H9 (cell line): ENCODE data around the gene ZC3H15. TPM values are rescaled to one million over a fixed set of nuclear protein-coding genes. Genes with fewer than 3 reads are reported as not detected.
A peak's percentile ranks its signal among the peaks of the same experiment; 100 is the strongest.

Source experiments
- DNase-seq: peaks from one replicate; pipeline ENCODE4 v3.0.0-alpha.2; 2017
- H2AFZ ChIP-seq: one replicate; pipeline ENCODE4 v1.6.1; 2013; ENCODE audit warnings: mild to moderate bottlenecking, low read length, control low read depth, moderate library complexity
- H2AK5ac ChIP-seq: 2 replicates; pipeline ENCODE4 v1.6.1; 2013; ENCODE audit warnings: low read length, control low read depth, mixed read lengths; ENCODE audit not compliant: insufficient read length
- H2BK120ac ChIP-seq: one replicate; pipeline ENCODE4 v1.6.1; 2013; ENCODE audit warnings: low read depth, mild to moderate bottlenecking, low read length, control low read depth, inconsistent platforms; ENCODE audit not compliant: poor library complexity, severe bottlenecking
- H2BK12ac ChIP-seq: 2 replicates; pipeline ENCODE4 v1.6.1; 2013; ENCODE audit warnings: low read length, control low read depth, mixed read lengths, low read depth; ENCODE audit not compliant: insufficient read length
- H2BK15ac ChIP-seq: 2 replicates; pipeline ENCODE4 v1.6.1; 2013; ENCODE audit warnings: low read depth, low read length, control low read depth
- H2BK20ac ChIP-seq: one replicate; pipeline ENCODE4 v1.6.1; 2013; ENCODE audit warnings: low read depth, mild to moderate bottlenecking, low read length, control low read depth, inconsistent platforms; ENCODE audit not compliant: poor library complexity, severe bottlenecking
- H2BK5ac ChIP-seq: 2 replicates; pipeline ENCODE4 v1.6.1; 2013; ENCODE audit warnings: low read length, control low read depth, mixed read lengths; ENCODE audit not compliant: insufficient read length
- H3K14ac ChIP-seq: 2 replicates; pipeline ENCODE4 v1.6.1; 2013; ENCODE audit warnings: low read length, control low read depth; ENCODE audit not compliant: insufficient read depth
- H3K18ac ChIP-seq: 2 replicates; pipeline ENCODE4 v1.6.1; 2013; ENCODE audit warnings: low read depth, mild to moderate bottlenecking, mixed read lengths, low read length, control low read depth; ENCODE audit not compliant: insufficient read length
- H3K23ac ChIP-seq: 2 replicates; pipeline ENCODE4 v1.6.1; 2013; ENCODE audit warnings: low read length, control low read depth, mixed read lengths, low read depth; ENCODE audit not compliant: insufficient read length
- H3K23me2 ChIP-seq: 2 replicates; pipeline ENCODE4 v1.6.1; 2013; ENCODE audit warnings: low read depth, mild to moderate bottlenecking, mixed read lengths, low read length, control low read depth; ENCODE audit not compliant: insufficient read length, poor library complexity, severe bottlenecking
- H3K27ac ChIP-seq: 2 replicates; pipeline ENCODE4 v1.5.1; 2013; ENCODE audit warnings: low read length, control low read depth, mixed read lengths, low read depth; ENCODE audit not compliant: insufficient read length
- H3K27me3 ChIP-seq: 2 replicates; pipeline ENCODE4 v1.6.1; 2013; ENCODE audit warnings: low read length, control low read depth, inconsistent platforms; ENCODE audit not compliant: insufficient read depth
- H3K4ac ChIP-seq: 2 replicates; pipeline ENCODE4 v1.6.1; 2013; ENCODE audit warnings: low read depth, mild to moderate bottlenecking, control low read depth, inconsistent platforms, low read length, moderate library complexity
- H3K4me1 ChIP-seq: 2 replicates; pipeline ENCODE4 v1.6.1; 2013; ENCODE audit warnings: low read length, control low read depth, inconsistent platforms; ENCODE audit not compliant: insufficient read depth
- H3K4me2 ChIP-seq: 2 replicates; pipeline ENCODE4 v1.6.1; 2013; ENCODE audit warnings: low read length, control low read depth, mixed read lengths; ENCODE audit not compliant: insufficient read length, insufficient read depth
- H3K56ac ChIP-seq: 2 replicates; pipeline ENCODE4 v1.6.1; 2013; ENCODE audit warnings: low read depth, mild to moderate bottlenecking, mixed read lengths, low read length, control low read depth; ENCODE audit not compliant: insufficient read length
- H3K79me1 ChIP-seq: 2 replicates; pipeline ENCODE4 v1.6.1; 2013; ENCODE audit warnings: low read depth, mild to moderate bottlenecking, moderate library complexity, low read length, control low read depth, inconsistent platforms; ENCODE audit not compliant: insufficient read depth, poor library complexity, severe bottlenecking
- H3K79me2 ChIP-seq: 2 replicates; pipeline ENCODE4 v1.6.1; 2013; ENCODE audit warnings: low read length, control low read depth, inconsistent platforms; ENCODE audit not compliant: insufficient read depth
- H3K9ac ChIP-seq: 2 replicates; pipeline ENCODE4 v1.6.1; 2013; ENCODE audit warnings: low read length, control low read depth, mixed read lengths; ENCODE audit not compliant: insufficient read length; ENCODE audit errors: extremely low read depth
- H3K9me3 ChIP-seq: one replicate; pipeline ENCODE4 v1.6.1; 2013; ENCODE audit warnings: low read depth, low read length, inconsistent platforms; ENCODE audit not compliant: control insufficient read depth
- H3T11ph ChIP-seq: one replicate; pipeline ENCODE4 v1.6.1; 2013; ENCODE audit warnings: mild to moderate bottlenecking, low read length, control low read depth, inconsistent platforms
- H4K20me1 ChIP-seq: one replicate; pipeline ENCODE4 v1.6.1; 2013; ENCODE audit not compliant: control insufficient read depth, insufficient read length, insufficient read depth
- H4K5ac ChIP-seq: 2 replicates; pipeline ENCODE4 v1.6.1; 2013; ENCODE audit warnings: low read depth, mild to moderate bottlenecking, mixed read lengths, low read length, control low read depth; ENCODE audit not compliant: insufficient read length
- H4K8ac ChIP-seq: replicated peaks from 2 replicates; pipeline ENCODE4 v1.6.1; 2013; ENCODE audit warnings: low read length, control low read depth, mixed read lengths, low read depth; ENCODE audit not compliant: insufficient read length
- H4K91ac ChIP-seq: 2 replicates; pipeline ENCODE4 v1.6.1; 2013; ENCODE audit warnings: low read depth, mild to moderate bottlenecking, moderate library complexity, mixed read lengths, low read length, control low read depth; ENCODE audit not compliant: insufficient read length
- H3K27ac Mint-ChIP-seq, 3 experiments: 2 replicates in 2 of 3; 3 replicates in 1 of 3; pipeline ENCODE4 v1.8.0; 2020 to 2021; ENCODE audit warnings: mixed read lengths in 3 of 3, mild to moderate bottlenecking in 1 of 3, moderate library complexity in 1 of 3
- H3K27me3 Mint-ChIP-seq: 2 replicates; pipeline ENCODE4 v1.8.0; 2021; ENCODE audit warnings: low read depth, mild to moderate bottlenecking, moderate library complexity, mixed read lengths
- H3K36me3 Mint-ChIP-seq, 3 experiments: 2 replicates in 2 of 3; 3 replicates in 1 of 3; pipeline ENCODE4 v1.8.0; 2020 to 2021; ENCODE audit warnings: low read depth in 3 of 3, mixed read lengths in 3 of 3; ENCODE audit not compliant: insufficient read depth in 1 of 3
- H3K4me1 Mint-ChIP-seq, 2 experiments: 2 replicates each; pipeline ENCODE4 v1.8.0; 2020; ENCODE audit warnings: mixed read lengths in 2 of 2
- H3K4me3 Mint-ChIP-seq, 2 experiments: 2 replicates in 1 of 2; 3 replicates in 1 of 2; pipeline ENCODE4 v1.8.0; 2020 to 2021; ENCODE audit warnings: mild to moderate bottlenecking in 2 of 2, mixed read lengths in 2 of 2, moderate library complexity in 1 of 2
- H3K9me3 Mint-ChIP-seq, 2 experiments: 2 replicates in 1 of 2; 3 replicates in 1 of 2; pipeline ENCODE4 v1.8.0; 2020; ENCODE audit warnings: mild to moderate bottlenecking in 2 of 2, mixed read lengths in 2 of 2, moderate library complexity in 1 of 2
- WGBS: extraction: QIAGEN DNeasy Blood & Tissue Kit; methylation state at CpG from one replicate; pipeline ENCODE4 v1.1.7; 2013; ENCODE audit warnings: missing lambda C conversion rate, low lambda C conversion rate, mixed read lengths; ENCODE audit not compliant: insufficient read length; ENCODE audit errors: extremely low coverage; 5-methylcytosine and 5-hydroxymethylcytosine counted together
- total RNA-seq: library from RNA; stranded (reverse); gene quantifications from 2 replicates; pipeline ENCODE4 v1.2.1, GENCODE V29; 2021
- TF ChIP-seq, protein P1 (sequence below): fragments of 200-600 bp; sonication (generic); conservative IDR thresholded peaks from 3 replicates; pipeline ENCODE4 v1.8.0; 2021; ENCODE audit warnings: antibody characterized with exemption, mild to moderate bottlenecking

ZC3H15 gene
- total RNA-seq, 1 experiment from 2014 or later: 71.3 TPM

DNA sequence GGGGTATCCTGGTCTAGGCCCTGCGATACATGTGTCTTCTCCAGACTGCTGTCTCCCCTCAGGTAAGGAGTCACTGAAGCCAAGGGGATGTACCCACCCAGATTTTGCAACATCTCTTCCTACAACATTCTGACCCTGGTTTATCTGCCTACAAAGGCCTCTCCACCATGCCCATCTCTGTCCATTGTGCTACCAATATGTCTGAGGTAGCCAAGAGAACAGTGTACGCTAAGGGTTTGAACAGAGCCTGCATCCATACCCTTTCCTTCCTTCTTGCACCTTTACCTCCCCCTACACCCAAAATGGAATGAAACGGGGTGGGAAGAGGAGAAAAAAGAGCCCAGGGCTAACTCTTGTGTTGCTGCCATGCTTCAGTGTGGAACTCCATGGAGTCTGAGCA lies 11.9 kb downstream of the ZC3H15 start:
- no peaks in the 10 kb centered on the region for H3K9me3 ChIP-seq
- H4K91ac ChIP-seq: no peak overlapping the region
- no peak overlapping the region for H2BK15ac ChIP-seq
- H3K27me3 ChIP-seq: no peaks in the 10 kb centered on the region
- no peak overlapping the region for H2BK12ac ChIP-seq
- no peaks in the 10 kb centered on the region for H3K4me1 Mint-ChIP-seq
- no peak overlapping the region for H4K5ac ChIP-seq
- no peak overlapping the region for H3K4me3 Mint-ChIP-seq
- H4K8ac ChIP-seq: no peak overlapping the region
- H3K18ac ChIP-seq: no peak overlapping the region
- no peaks in the 10 kb centered on the region for H4K20me1 ChIP-seq
- TF ChIP-seq, protein P1, sequence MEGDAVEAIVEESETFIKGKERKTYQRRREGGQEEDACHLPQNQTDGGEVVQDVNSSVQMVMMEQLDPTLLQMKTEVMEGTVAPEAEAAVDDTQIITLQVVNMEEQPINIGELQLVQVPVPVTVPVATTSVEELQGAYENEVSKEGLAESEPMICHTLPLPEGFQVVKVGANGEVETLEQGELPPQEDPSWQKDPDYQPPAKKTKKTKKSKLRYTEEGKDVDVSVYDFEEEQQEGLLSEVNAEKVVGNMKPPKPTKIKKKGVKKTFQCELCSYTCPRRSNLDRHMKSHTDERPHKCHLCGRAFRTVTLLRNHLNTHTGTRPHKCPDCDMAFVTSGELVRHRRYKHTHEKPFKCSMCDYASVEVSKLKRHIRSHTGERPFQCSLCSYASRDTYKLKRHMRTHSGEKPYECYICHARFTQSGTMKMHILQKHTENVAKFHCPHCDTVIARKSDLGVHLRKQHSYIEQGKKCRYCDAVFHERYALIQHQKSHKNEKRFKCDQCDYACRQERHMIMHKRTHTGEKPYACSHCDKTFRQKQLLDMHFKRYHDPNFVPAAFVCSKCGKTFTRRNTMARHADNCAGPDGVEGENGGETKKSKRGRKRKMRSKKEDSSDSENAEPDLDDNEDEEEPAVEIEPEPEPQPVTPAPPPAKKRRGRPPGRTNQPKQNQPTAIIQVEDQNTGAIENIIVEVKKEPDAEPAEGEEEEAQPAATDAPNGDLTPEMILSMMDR: no peak
- H3K36me3 Mint-ChIP-seq: peaks cover 21 to 61% (median 52%) of the 10 kb centered on the region in 3 experiments
- no peak overlapping the region for H3K4ac ChIP-seq
- H2BK20ac ChIP-seq: no peak overlapping the region
- H3K27ac Mint-ChIP-seq: peak overlapping the region in 1 of 3 experiments; percentile 85; a peak in 1 of 7 replicates
- no CpG with 5 or more reads among the region's 3 CpGs for WGBS
- H2AK5ac ChIP-seq: no peak overlapping the region
- no peak overlapping the region for H3K27ac ChIP-seq
- H2BK5ac ChIP-seq: no peak overlapping the region
- no peaks in the 10 kb centered on the region for H3K23me2 ChIP-seq
- H3K4me1 ChIP-seq: no peaks in the 10 kb centered on the region
- H3K79me1 ChIP-seq: peaks cover 3% of the 10 kb centered on the region
- no peak for DNase-seq
- no peak overlapping the region for H2AFZ ChIP-seq
- no peak overlapping the region for H2BK120ac ChIP-seq
- H3K4me2 ChIP-seq: no peak overlapping the region
- H3K9me3 Mint-ChIP-seq: no peaks in the 10 kb centered on the region
- no peaks in the 10 kb centered on the region for H3K27me3 Mint-ChIP-seq
- no peak overlapping the region for H3K9ac ChIP-seq
- no peak overlapping the region for H3K56ac ChIP-seq
- no peak overlapping the region for H3K14ac ChIP-seq
- peaks cover 12% of the 10 kb centered on the region; the same call in 1 of the 2 replicates for H3K79me2 ChIP-seq
- H3K23ac ChIP-seq: no peak overlapping the region
- H3T11ph ChIP-seq: no peak overlapping the region
